Smooth muscle cell (in vitro differentiated cells): ENCODE data around the gene CRAT. TPM values are rescaled to one million over a fixed set of nuclear protein-coding genes. Genes with fewer than 3 reads are reported as not detected.
A peak's percentile ranks its signal among the peaks of the same experiment; 100 is the strongest.

Experiments used
- DNase-seq: peaks from one replicate; lab custom pipeline; 2025; ENCODE audit not compliant: unreplicated experiment; lab: John Stamatoyannopoulos, UW
- H2AFZ ChIP-seq: fragments of 200-600 bp; sonication (generic); 2 replicates; pipeline ENCODE4 v1.6.0; 2016; ENCODE audit warnings: antibody characterized with exemption, low read depth, mild to moderate bottlenecking
- H3F3A ChIP-seq: fragments of 200-600 bp; sonication (generic); 2 replicates; pipeline ENCODE4 v1.6.0; 2017; ENCODE audit warnings: antibody characterized with exemption, low read depth
- H3K27ac ChIP-seq: fragments of 200-600 bp; sonication (generic); 2 replicates; pipeline ENCODE4 v1.5.1; 2016; ENCODE audit warnings: low read depth, mild to moderate bottlenecking
- H3K27me3 ChIP-seq: fragments of 200-600 bp; sonication (generic); 2 replicates; pipeline ENCODE4 v1.6.1; 2016; ENCODE audit warnings: low read depth, mild to moderate bottlenecking
- H3K36me3 ChIP-seq: fragments of 200-600 bp; sonication (generic); 2 replicates; pipeline ENCODE4 v1.5.1; 2016; ENCODE audit warnings: low read depth
- H3K4me1 ChIP-seq: fragments of 200-600 bp; sonication (generic); 2 replicates; pipeline ENCODE4 v1.5.1; 2016; ENCODE audit warnings: low read depth
- H3K4me2 ChIP-seq: fragments of 200-600 bp; sonication (generic); 2 replicates; pipeline ENCODE4 v1.6.0; 2016; ENCODE audit warnings: mild to moderate bottlenecking
- H3K4me3 ChIP-seq: fragments of 200-600 bp; sonication (generic); 2 replicates; pipeline ENCODE4 v1.5.1; 2016; ENCODE audit warnings: mild to moderate bottlenecking
- H3K79me2 ChIP-seq: fragments of 200-600 bp; sonication (generic); 2 replicates; pipeline ENCODE4 v1.6.0; 2016; ENCODE audit warnings: low read depth, mild to moderate bottlenecking
- H3K9ac ChIP-seq: fragments of 200-600 bp; sonication (generic); 2 replicates; pipeline ENCODE4 v1.6.0; 2016; ENCODE audit warnings: low read depth
- H3K9me3 ChIP-seq: fragments of 200-600 bp; sonication (generic); replicated peaks from 2 replicates; pipeline ENCODE4 v1.5.1; 2016; ENCODE audit warnings: low read depth
- H4K20me1 ChIP-seq: fragments of 200-600 bp; sonication (generic); 2 replicates; pipeline ENCODE4 v1.6.0; 2016; ENCODE audit warnings: low read depth
- WGBS: methylation state at CpG from one replicate; pipeline ENCODE4 v1.1.7; 2016; ENCODE audit warnings: low lambda C conversion rate; 5-methylcytosine and 5-hydroxymethylcytosine counted together
- polyA plus RNA-seq: library from polyadenylated mRNA; unstranded; fragments of >200 nt; fragmentation: Nextera tagmentation; extraction: Ambion mirVana; gene quantifications from 2 replicates; pipeline ENCODE4 v1.2.1, GENCODE V29; 2016
- total RNA-seq: library from RNA; depleted of rRNA; stranded (reverse); fragments of >200 nt; gene quantifications from 2 replicates; pipeline ENCODE4 v1.2.3, GENCODE V29; 2014
- TF ChIP-seq, protein P1 (sequence below): fragments of 200-600 bp; sonication (generic); IDR thresholded peaks from 2 replicates; pipeline ENCODE4 v1.5.1; 2017; ENCODE audit warnings: borderline replicate concordance, mild to moderate bottlenecking, antibody characterized with exemption; ENCODE audit not compliant: insufficient read depth, poor library complexity, severe bottlenecking

CRAT gene
- total and polyA plus RNA-seq, 2 experiments from 2014 or later: 20.0 to 52.3 TPM

DNA sequence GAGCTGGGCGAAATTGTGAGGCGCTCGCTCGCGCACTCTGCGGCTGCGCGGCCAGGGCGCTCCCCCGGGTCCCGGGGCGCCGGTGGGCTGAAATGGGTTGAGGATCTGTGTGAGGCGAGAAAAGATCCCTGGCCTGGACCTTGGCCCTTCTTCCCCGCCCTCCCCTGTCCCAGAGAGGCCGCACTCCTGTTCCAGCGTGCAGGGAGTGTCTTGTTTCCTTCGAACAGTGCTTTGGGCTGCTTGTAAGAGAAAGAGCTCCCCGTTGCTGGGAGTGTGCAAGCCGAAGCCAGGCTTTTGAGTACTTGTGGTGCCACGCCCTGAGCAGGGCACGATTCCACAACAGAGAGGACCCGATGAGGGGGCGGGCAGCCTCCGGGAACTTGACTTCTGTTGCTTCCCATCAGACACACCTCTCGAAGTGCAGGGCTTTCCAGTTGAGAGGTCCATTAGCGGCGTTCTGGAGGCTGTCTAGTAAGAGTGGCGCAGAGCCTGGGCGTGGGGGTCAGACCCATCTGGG is 29.1 kb downstream of the CRAT start:
- H3K4me1 ChIP-seq: peaks cover 9% of the 10 kb centered on the region
- no peaks in the 10 kb centered on the region for H3K9me3 ChIP-seq
- 9% methylated on average over 30 of the region's 30 CpGs for WGBS
- H3F3A ChIP-seq: no peaks in the 10 kb centered on the region
- peak overlapping the region; percentile 55 for H3K9ac ChIP-seq
- H3K27ac ChIP-seq: peak overlapping the region; percentile 32
- peak overlapping the region; percentile 86 for H3K4me3 ChIP-seq
- H3K36me3 ChIP-seq: no peaks in the 10 kb centered on the region
- peak overlapping the region; percentile 96 for H3K4me2 ChIP-seq
- no peak for DNase-seq
- H4K20me1 ChIP-seq: no peaks in the 10 kb centered on the region
- H2AFZ ChIP-seq: peak overlapping the region; percentile 89
- TF ChIP-seq, protein P1, sequence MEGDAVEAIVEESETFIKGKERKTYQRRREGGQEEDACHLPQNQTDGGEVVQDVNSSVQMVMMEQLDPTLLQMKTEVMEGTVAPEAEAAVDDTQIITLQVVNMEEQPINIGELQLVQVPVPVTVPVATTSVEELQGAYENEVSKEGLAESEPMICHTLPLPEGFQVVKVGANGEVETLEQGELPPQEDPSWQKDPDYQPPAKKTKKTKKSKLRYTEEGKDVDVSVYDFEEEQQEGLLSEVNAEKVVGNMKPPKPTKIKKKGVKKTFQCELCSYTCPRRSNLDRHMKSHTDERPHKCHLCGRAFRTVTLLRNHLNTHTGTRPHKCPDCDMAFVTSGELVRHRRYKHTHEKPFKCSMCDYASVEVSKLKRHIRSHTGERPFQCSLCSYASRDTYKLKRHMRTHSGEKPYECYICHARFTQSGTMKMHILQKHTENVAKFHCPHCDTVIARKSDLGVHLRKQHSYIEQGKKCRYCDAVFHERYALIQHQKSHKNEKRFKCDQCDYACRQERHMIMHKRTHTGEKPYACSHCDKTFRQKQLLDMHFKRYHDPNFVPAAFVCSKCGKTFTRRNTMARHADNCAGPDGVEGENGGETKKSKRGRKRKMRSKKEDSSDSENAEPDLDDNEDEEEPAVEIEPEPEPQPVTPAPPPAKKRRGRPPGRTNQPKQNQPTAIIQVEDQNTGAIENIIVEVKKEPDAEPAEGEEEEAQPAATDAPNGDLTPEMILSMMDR: no peak
- peaks cover 12% of the 10 kb centered on the region for H3K79me2 ChIP-seq
- no peaks in the 10 kb centered on the region for H3K27me3 ChIP-seq

DNA sequence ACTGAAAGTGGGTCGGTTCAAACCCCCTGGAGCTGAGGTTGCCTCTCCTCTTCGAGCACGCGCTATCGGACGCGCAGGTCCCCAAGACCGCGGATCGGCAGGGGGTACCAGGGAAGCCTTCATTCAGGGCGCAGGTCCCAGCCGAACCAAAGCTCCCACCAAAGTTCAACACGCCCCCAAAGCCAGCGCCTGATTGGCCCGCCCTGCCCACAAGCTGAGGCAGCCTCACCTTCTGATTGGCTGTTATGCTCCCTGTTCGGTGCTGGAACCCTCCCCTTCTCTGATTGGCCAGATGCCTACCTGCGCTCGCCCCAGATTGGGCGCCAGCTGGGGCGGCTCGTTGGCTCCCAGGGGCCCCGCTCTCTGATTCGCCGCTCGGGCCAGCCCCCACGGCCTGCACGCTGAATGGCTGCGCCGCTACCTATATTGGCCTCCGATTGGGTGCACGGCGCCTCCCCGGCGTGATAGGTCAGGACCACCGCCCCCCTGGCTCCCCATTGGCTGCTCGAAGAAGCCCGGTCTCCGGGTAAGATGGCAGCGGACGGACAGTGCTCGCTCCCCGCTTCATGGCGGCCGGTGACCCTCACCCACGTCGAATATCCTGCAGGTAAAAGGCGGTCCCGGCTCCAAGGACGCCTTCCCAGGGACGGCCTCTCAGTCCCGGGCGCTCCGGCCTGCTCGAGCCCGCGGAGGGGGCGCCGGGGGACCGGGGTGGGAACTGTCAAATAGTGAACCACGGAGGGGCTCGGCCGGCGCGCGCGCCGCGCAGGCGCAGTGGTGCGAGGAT is 29.8 kb downstream of the CRAT start, which contains the start of gene DOLPP1:
DOLPP1 (plus strand) TSS at position 511 of the 787 bp plus-strand sequence; CDS start at position 532, 21 bp downstream.
- Histone ChIP-seq H3K4me1 (peaks cover 9% of the 10 kb centered on the region), H3K79me2 (peaks cover 12% of the 10 kb centered on the region), H3K4me2 (peak within 1 kb of the TSS; percentile 96), H4K20me1 (no peaks in the 10 kb centered on the region), H2AFZ (peak within 1 kb of the TSS; percentile 89), H3K27ac (peak within 1 kb of the TSS; percentile 32), H3F3A (no peaks in the 10 kb centered on the region), H3K27me3 (no peaks in the 10 kb centered on the region), H3K9ac (peak within 1 kb of the TSS; percentile 55), H3K9me3 (no peaks in the 10 kb centered on the region), H3K36me3 (no peaks in the 10 kb centered on the region), H3K4me3 (peak within 1 kb of the TSS; percentile 86)
- DNase-seq: peak; percentile 99
- 2% methylated on average over 66 of the region's 70 CpGs for WGBS
- TF ChIP-seq, protein P1: no peak

DNA sequence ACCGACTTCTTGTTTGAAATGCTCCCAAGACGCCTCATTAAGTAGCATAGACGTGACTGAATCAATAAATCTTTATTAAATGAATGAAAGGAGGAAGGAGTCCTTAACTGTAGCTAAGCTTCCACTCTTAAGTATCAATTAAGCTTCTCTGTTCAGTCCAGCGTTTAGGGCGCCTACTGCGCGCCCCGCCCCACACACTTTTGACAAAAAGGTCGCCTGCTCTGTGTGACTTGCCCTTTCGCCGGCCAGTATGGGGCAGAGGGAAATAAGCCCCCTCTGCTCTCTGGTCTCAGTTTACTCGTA is 30.3 kb downstream of the CRAT start:
- peaks cover 9% of the 10 kb centered on the region for H3K4me1 ChIP-seq
- H3K27ac ChIP-seq: no peak overlapping the region
- 9% methylated on average over 12 of the region's 12 CpGs for WGBS
- H3K79me2 ChIP-seq: peaks cover 12% of the 10 kb centered on the region
- H3K36me3 ChIP-seq: no peaks in the 10 kb centered on the region
- no peaks in the 10 kb centered on the region for H3K9me3 ChIP-seq
- H3K9ac ChIP-seq: peak overlapping the region; percentile 43
- no peak for DNase-seq
- peak overlapping the region; percentile 91 for H3K4me2 ChIP-seq
- H2AFZ ChIP-seq: peak overlapping the region; percentile 68
- H3K4me3 ChIP-seq: peak overlapping the region; percentile 86
- H3F3A ChIP-seq: no peaks in the 10 kb centered on the region
- H4K20me1 ChIP-seq: no peaks in the 10 kb centered on the region
- H3K27me3 ChIP-seq: no peaks in the 10 kb centered on the region
- TF ChIP-seq, protein P1: no peak

DNA sequence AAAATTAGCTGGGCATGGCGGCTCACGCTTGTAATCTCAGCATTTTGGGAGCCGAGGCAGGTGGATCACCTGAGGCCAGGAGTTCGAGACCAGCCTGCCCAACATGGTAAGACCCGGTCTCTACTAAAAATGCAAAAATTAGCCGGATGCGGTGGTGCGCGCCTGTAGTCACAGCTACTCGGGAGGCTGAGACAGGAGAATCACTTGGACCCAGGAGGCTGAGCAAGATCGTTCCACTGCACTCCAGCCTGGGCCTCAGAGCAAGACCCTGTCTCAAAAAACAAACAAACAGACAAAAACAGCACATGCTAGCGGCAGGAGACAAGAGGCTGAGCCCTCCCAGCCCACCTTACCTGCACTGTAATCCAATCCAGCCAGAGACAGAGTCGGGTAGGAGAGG is 30.8 kb downstream of the CRAT start:
- DNase-seq: no peak
- H3K79me2 ChIP-seq: peaks cover 12% of the 10 kb centered on the region
- no peaks in the 10 kb centered on the region for H3K9me3 ChIP-seq
- H3F3A ChIP-seq: no peaks in the 10 kb centered on the region
- no peaks in the 10 kb centered on the region for H3K27me3 ChIP-seq
- no peaks in the 10 kb centered on the region for H3K36me3 ChIP-seq
- H2AFZ ChIP-seq: no peak overlapping the region
- H4K20me1 ChIP-seq: no peaks in the 10 kb centered on the region
- WGBS: 90% methylated on average over 13 of the region's 13 CpGs
- peak overlapping the region; percentile 91 for H3K4me2 ChIP-seq
- H3K27ac ChIP-seq: no peak overlapping the region
- H3K9ac ChIP-seq: no peak overlapping the region
- TF ChIP-seq, protein P1: no peak
- H3K4me1 ChIP-seq: peaks cover 9% of the 10 kb centered on the region
- H3K4me3 ChIP-seq: peak overlapping the region; percentile 86
